Memory B cell (primary cell): Measurements from ENCODE around the gene FAM72B.
"Not testable (repeated sequence)": the region's sequence is repeated elsewhere in the genome, so short reads cannot be mapped to it uniquely, and the experiment has no call there.

Source experiments
- ATAC-seq: fragments of 150-1000 bp; cut with Tn5 transposase; 2 replicates; pipeline ENCODE4 v1.10.0; 2021; ENCODE audit warnings: low read depth, mild to moderate bottlenecking, moderate library complexity
- DNase-seq, 2 donors: peaks; one replicate each; pipeline ENCODE4 v3.0.0; 2022; ENCODE audit warnings: low spot score in 2 of 2
- H3K27ac Mint-ChIP-seq: one replicate; pipeline ENCODE4 v1.8.0; 2022; ENCODE audit warnings: mild to moderate bottlenecking, moderate library complexity, mixed read lengths
- H3K27me3 Mint-ChIP-seq: one replicate; pipeline ENCODE4 v1.8.0; 2022; ENCODE audit warnings: mixed read lengths
- H3K36me3 Mint-ChIP-seq: one replicate; pipeline ENCODE4 v1.8.0; 2022; ENCODE audit warnings: mild to moderate bottlenecking, mixed read lengths
- H3K4me1 Mint-ChIP-seq: one replicate; pipeline ENCODE4 v1.8.0; 2022; ENCODE audit warnings: mixed read lengths
- H3K4me3 Mint-ChIP-seq: one replicate; pipeline ENCODE4 v1.8.0; 2022; ENCODE audit warnings: mild to moderate bottlenecking, moderate library complexity, mixed read lengths
- H3K9me3 Mint-ChIP-seq: one replicate; pipeline ENCODE4 v1.8.0; 2022; ENCODE audit warnings: mixed read lengths

The FAM72B gene

DNA sequence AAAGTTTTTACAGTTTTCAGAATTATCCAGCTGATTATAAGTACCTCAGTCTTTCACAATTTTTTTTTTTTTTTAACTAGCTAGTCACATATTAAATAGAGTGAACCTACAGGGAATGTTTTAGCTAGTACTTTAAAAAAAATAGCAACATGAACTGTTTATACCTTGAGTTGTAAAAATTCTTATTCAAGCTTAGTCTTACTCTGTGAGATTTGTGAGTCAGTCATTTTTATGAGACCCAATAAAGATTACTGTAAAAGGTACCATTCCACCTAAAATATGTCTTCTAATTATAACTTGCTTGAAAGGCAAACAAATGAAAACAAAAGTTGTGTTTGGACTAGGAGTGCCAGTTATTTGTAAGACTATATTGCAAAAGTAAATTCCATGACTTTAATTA is 5.9 kb downstream of the FAM72B start:
- DNase-seq, H3K4me1 Mint-ChIP-seq, H3K9me3 Mint-ChIP-seq, ATAC-seq, H3K27me3 Mint-ChIP-seq, H3K27ac Mint-ChIP-seq, H3K36me3 Mint-ChIP-seq, H3K4me3 Mint-ChIP-seq: not testable (repeated sequence)

DNA sequence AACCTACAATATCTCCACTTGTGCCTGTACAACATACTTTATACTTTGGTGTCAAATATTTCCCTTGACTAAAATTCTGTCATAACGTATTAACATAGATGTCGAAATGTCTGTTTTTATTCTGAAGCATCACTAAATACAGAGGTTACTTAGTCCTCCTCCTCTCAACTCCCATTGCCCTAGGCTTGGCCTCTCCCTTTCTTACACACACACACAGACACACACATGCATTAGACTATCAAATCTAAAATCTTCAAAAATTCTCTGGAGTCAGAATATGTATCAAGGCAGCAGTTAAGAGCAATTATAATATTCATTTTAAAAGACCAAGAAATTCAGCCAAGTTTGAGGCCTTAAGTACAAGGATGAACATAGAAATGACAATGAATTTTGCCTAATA is 7.5 kb downstream of the FAM72B start:
- not testable (repeated sequence) for H3K4me3 Mint-ChIP-seq, ATAC-seq, H3K9me3 Mint-ChIP-seq, DNase-seq, H3K36me3 Mint-ChIP-seq, H3K27ac Mint-ChIP-seq, H3K4me1 Mint-ChIP-seq, H3K27me3 Mint-ChIP-seq

DNA sequence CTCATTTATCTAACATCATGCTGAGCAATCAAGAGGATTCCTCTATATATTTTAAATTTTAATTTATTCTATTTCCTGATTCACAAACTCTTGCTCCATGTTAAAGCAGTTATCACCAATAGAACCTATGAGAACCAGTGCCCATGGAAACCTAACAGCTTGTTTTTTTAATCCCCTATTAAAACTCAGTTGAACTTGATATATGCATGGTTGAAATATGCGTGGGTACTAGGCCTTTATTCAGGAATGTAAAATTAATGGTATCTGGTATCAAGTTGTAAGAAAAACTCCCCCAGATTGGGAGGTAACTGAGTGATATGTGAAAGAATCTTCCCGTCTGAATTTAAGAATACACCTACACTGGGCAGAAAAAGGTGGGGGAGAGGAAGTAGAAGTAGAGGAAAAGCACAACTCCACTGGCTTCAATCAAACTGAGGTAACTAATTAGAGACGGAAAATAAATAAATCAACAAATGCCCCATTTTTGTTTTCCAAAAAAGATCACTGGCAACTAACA is 15.9 kb downstream of the FAM72B start:
- H3K4me1 Mint-ChIP-seq, H3K27me3 Mint-ChIP-seq, H3K27ac Mint-ChIP-seq, ATAC-seq, H3K4me3 Mint-ChIP-seq, H3K36me3 Mint-ChIP-seq, DNase-seq, H3K9me3 Mint-ChIP-seq: not testable (repeated sequence)

DNA sequence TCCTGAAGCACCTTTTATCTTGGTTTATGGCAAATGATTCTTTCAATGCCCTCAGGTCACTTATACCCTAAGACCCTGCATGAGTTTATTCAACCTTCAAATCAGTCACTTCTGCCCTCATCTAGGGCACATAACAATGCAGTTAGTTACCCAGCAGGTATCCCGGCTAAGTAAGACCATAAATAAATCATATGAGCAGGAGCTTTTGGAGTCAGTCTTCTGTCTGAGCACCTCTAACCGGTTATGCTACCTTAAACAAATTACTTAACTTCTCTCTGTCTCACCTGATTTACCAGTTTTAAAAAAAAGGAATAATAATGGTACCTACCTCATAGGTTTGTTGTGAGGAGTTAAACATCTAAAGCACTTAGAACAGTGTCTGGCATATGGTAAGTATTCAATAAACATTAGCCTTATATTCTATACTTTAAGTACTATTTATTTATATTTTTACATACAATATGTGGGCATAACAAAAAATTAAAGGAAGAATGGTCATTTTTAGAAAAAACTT is 16.9 kb downstream of the FAM72B start:
- H3K4me1 Mint-ChIP-seq, H3K4me3 Mint-ChIP-seq, H3K27me3 Mint-ChIP-seq, DNase-seq, H3K27ac Mint-ChIP-seq, H3K9me3 Mint-ChIP-seq, H3K36me3 Mint-ChIP-seq, ATAC-seq: not testable (repeated sequence)

DNA sequence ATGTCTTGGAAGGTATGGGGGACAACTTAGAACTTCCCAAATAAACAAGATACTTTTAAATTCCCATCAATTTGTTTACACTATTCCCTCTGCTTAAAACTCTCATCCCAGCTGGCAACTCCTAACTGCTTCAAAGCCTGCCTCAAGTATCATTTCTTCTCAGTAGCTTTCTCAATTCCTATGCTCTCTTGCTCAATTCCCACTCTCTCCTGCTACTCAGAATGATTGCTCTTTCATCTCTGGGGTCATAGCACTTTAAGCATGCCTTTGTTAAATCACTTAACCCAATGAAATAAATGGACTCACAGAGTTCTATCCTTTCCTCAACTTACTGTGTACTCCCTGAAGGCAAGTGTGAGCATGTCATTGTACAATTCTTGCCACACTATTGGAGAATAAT is 18.8 kb downstream of the FAM72B start:
- DNase-seq, H3K36me3 Mint-ChIP-seq, H3K27ac Mint-ChIP-seq, H3K9me3 Mint-ChIP-seq, H3K27me3 Mint-ChIP-seq, H3K4me3 Mint-ChIP-seq, H3K4me1 Mint-ChIP-seq, ATAC-seq: not testable (repeated sequence)

DNA sequence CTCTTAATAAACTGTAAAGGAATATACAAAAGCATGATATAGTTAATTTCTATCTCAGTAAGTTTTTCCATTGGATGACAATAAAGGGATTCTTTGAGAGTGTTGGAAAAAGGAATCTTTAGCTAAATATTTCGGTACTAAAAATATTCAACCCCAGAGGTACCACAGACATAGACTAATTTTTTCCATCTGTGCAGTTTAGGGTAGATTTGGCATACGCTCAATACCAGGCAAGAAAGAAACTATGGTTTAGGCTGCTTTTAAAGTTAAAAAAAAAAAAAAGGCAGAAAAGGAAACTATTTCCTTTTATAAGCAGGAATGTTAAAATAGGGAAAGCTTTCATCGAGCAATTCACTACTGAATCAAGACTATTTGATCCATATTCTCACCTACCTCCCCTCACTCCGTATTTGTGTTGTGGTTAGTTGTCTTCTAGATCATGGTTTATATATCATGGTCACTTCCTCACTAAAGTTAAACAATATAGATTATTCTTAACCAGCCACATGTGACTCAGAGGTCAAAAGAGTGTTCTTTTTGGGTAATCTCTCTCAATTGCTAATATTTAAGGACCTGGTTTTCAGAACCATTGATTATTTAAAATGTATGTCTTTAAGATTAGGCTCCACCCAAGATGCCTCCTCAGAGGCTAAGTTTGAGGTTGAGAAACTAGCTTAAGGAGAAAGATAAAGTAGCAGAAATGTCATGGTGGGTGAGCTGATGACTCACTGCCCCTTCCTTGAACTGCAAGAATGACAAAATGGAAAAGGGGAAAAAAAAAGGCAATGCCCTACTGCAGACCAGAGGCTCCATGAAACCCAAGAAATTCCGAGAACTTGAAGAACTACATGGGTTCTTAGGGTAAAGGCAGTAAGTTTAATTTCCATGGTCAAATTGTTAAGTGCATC is 20.0 kb downstream of the FAM72B start:
- H3K9me3 Mint-ChIP-seq, H3K27ac Mint-ChIP-seq, H3K4me3 Mint-ChIP-seq, H3K4me1 Mint-ChIP-seq, DNase-seq, H3K27me3 Mint-ChIP-seq, H3K36me3 Mint-ChIP-seq, ATAC-seq: not testable (repeated sequence)

DNA sequence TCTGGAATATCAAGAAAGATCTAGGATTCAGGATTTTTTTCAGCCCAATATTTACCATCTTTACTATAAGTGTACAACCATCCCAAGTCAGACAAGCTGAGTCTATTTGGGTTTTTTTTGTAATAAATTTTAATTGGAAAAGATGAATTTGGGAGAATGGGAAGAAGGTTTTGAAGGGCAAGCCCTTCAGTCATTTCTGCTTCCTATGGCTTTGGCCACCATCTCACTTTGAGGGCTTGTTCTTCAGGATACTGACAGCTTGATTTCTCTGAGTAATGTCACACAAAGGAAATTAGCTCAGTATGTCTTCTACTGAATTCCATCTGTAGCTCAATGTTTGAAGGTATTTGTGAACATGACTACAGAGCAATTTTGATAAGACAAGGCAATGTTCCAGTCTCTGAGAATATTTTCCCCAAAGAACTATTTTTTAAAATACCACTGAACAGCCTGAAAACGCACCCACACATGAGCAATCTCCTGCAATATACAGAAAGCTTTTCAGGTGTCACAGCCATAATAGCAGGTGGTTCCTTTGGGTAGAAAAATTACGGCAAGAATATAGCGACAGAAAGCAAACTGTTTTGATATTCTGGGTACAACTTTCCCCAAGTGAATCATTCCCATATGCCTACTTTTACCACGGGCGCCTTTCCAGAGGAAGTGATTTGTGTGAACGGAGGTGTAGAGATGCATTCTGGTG is 22.8 kb downstream of the FAM72B start:
- H3K4me1 Mint-ChIP-seq, H3K27ac Mint-ChIP-seq, H3K9me3 Mint-ChIP-seq, ATAC-seq, DNase-seq, H3K4me3 Mint-ChIP-seq, H3K36me3 Mint-ChIP-seq, H3K27me3 Mint-ChIP-seq: not testable (repeated sequence)

DNA sequence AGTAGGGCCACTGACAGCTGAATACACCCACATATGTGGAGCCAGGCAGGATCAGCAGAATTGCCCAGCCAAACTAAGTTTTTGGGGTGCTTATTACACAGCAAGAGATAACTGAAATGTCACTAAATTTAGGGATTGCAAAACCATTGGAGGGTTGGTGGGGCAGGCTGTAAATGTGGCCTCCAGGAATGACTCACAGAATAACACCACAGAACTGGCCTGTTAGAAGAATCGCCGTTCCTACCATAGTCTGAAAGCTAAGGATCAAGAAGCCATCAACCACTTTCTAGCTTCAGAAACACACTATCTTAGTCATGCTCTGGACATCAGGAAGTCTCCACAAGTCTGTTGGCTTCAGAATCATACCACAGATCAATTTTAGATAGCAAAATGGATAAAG is 24.0 kb downstream of the FAM72B start:
- not testable (repeated sequence) for H3K9me3 Mint-ChIP-seq, H3K27me3 Mint-ChIP-seq, H3K27ac Mint-ChIP-seq, H3K36me3 Mint-ChIP-seq, ATAC-seq, H3K4me3 Mint-ChIP-seq, DNase-seq, H3K4me1 Mint-ChIP-seq

DNA sequence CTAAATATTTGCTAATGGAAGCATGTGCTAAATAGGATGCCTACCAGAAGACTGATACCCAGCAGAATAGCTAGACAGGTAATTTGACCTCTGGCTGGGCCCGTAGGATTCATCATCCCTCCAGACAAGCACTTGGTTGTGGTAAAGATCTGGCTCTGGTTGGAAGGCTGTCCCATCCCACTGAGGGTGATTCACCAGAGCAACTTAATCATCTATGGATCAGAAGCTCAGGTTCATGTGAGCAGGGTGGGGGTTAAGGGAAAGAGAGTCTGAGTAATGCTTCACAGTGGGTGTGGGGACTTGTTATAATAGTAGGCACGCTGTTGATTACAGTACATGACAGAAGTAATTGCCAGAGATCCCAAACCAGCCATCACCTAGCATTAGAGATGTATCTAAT is 26.5 kb downstream of the FAM72B start:
- H3K9me3 Mint-ChIP-seq, ATAC-seq, DNase-seq, H3K36me3 Mint-ChIP-seq, H3K4me1 Mint-ChIP-seq, H3K27me3 Mint-ChIP-seq, H3K4me3 Mint-ChIP-seq, H3K27ac Mint-ChIP-seq: not testable (repeated sequence)

DNA sequence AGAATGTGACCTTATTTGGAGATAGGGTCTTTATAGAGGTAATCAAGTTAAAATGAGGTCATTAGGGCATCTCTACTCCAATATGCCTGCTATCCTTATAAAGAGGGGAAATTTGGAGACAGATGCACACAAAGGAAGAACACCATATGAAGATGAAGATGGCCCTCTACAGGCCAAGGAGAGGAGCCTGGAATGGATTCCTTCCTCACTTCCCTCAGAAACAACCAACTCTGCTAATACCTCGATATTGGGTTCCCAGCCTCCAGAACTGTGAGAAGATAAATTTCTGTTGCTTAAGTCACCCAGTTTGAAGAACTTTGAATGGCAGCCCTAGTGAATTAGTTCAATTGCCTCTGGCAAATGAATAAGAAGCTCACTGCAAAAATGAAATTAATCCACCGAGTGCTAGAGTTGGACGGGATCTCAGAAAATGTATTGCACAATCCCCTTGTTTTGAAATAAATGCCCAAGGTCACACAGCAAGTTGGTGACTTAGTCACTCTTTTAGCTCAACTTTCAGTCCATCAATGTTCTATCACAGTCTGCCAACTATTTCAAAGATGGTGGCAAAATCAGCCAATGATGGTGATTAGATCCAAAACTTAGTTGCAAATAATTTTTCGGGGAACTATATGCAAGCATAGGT is 27.1 kb downstream of the FAM72B start:
- not testable (repeated sequence) for H3K36me3 Mint-ChIP-seq, ATAC-seq, H3K4me3 Mint-ChIP-seq, H3K9me3 Mint-ChIP-seq, H3K27ac Mint-ChIP-seq, DNase-seq, H3K27me3 Mint-ChIP-seq, H3K4me1 Mint-ChIP-seq

DNA sequence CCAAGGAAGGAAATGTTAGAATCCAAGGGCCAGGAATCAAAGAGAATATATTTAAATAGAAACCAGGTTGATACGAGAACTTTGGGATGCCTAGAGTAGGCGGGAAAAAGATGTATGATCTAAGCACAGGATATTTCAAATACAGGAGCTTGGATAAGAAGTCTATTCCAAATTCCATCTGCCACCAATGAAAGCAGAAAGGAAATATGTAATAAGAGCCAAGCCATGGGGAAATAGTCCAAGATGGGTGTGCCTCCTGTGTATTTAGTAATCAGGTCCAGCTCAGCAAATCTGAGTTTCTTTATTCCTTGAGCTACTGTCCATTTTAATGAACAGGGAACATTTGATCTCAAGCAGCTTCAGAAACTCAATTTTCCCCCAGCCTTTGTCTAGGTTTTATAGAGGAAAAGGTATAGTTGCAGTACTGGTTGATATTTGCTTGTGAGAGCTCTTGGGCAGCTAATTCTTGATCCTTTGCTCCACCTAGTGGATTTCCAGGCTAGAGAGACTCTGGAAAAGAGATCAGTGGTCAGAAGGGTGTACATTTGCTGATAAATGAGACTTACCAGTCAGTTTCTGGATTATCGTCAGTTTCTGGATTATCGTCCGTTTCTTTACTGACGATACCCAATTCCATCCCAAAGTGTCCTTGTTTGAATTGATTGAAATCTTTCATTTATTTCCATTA is 28.3 kb downstream of the FAM72B start:
- ATAC-seq, H3K36me3 Mint-ChIP-seq, H3K27ac Mint-ChIP-seq, H3K4me3 Mint-ChIP-seq, H3K9me3 Mint-ChIP-seq, H3K27me3 Mint-ChIP-seq, H3K4me1 Mint-ChIP-seq, DNase-seq: not testable (repeated sequence)

DNA sequence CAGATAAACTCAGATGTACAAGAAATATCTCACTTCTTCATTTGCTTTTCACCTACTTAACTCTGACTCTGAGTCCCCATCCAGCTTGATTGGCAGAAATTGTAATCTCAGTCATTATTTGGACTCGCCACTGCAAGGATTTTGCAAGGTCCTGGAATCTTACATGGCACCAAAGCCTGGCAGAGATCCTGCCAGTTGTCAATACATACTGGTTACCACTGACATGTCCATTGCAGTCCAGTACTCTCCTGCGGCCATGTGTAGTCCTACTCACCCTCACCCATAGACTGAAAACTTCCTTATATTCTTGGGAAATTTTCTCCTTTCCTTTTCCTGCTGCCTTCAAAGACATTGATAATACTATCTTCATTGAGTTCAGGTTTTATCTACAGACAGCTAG is 29.3 kb downstream of the FAM72B start:
- H3K27me3 Mint-ChIP-seq, H3K27ac Mint-ChIP-seq, H3K4me3 Mint-ChIP-seq, ATAC-seq, H3K4me1 Mint-ChIP-seq, H3K36me3 Mint-ChIP-seq, DNase-seq, H3K9me3 Mint-ChIP-seq: not testable (repeated sequence)

DNA sequence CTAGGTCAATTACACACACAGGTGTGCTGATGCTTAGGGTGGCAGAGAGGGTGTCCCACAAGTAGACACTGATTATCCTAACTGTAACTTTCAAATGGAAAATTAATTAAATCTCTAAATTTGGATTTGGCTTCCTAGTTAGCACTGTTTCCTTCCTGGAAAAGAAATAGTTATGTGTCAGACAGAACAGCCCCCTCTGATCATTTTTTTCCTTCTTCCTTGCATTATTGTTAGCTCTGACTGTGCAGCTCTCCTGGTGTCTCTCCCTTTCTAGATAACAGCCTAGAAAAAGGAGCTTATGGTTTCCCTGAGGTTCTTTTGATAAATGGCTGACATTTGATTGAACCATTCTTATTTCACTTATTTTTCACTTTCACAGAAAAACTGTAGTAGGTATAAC is 31.4 kb downstream of the FAM72B start:
- not testable (repeated sequence) for DNase-seq, H3K27ac Mint-ChIP-seq, H3K4me3 Mint-ChIP-seq, H3K27me3 Mint-ChIP-seq, H3K36me3 Mint-ChIP-seq, H3K4me1 Mint-ChIP-seq, H3K9me3 Mint-ChIP-seq, ATAC-seq

DNA sequence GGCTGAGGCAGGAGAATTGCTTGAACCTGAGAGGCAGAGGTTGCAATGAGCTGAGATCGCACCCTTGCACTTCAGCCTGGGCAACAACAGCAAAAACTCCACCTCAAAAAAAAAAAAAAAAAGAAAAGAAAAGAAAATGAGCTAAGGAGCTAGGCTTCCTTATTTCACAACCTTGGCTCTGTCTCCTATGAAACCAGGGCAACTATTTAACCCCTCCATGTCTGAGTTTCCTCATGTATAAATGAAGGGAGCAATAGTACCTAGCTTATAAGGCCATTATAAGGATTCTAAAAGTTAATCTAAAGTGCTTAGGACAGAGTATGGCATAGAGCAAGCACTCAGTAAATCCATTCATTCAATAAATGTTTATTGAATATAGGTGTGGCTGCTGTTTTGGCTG is 32.8 kb downstream of the FAM72B start:
- not testable (repeated sequence) for H3K36me3 Mint-ChIP-seq, H3K4me3 Mint-ChIP-seq, DNase-seq, ATAC-seq, H3K9me3 Mint-ChIP-seq, H3K4me1 Mint-ChIP-seq, H3K27ac Mint-ChIP-seq, H3K27me3 Mint-ChIP-seq
